ENCODE results near the gene KNSTRN.

KNSTRN gene, protein sequence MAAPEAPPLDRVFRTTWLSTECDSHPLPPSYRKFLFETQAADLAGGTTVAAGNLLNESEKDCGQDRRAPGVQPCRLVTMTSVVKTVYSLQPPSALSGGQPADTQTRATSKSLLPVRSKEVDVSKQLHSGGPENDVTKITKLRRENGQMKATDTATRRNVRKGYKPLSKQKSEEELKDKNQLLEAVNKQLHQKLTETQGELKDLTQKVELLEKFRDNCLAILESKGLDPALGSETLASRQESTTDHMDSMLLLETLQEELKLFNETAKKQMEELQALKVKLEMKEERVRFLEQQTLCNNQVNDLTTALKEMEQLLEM

DNA sequence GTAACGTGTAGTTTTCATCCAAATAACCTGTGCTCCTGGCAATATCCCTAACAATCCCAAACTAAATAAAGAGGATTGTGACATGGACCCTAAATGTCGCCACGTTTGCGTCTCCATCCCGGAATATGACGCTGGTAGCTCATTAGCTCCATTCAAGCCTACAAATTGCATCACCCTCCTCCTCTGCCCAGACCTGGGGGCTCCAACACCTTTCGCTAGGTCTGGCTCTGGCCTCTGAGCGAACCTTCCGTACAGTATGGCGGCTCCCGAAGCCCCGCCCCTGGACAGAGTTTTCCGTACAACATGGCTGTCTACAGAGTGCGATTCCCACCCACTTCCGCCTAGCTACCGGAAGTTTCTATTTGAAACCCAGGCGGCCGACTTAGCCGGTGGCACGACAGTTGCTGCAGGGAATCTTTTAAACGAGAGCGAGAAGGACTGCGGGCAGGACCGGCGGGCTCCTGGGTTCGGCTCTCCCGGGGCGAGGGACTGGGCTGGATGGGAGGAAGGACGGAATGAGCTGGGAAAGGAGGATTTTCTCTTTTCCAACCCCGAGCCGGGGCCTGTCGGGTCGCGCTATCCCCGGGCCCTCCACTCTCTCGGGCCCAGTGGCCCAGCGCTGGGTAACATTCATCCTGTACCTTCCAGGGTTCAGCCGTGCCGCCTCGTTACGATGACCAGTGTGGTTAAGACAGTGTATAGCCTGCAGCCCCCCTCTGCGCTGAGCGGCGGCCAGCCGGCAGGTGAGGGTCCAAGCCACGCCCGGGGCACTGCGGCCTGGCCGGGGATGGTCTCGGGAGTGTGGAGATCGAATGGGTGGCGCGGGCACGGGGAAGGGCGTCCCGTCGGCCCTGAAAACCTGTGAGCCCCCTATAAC, at the start of gene KNSTRN:
TSS of gene KNSTRN (plus strand) at position 142 of the 877 bp plus-strand sequence. CDS start at position 257, 115 bp downstream.
- peak within 1 kb of the TSS; percentile 66 for H3K9ac ChIP-seq (ENCODE audit: low read length)
- no peaks in the 10 kb centered on the region for H3F3A ChIP-seq (ENCODE audit: insufficient read depth, low read length)
- no peaks in the 10 kb centered on the region for H4K20me1 ChIP-seq (ENCODE audit: insufficient read depth, low read length)
- no peaks in the 10 kb centered on the region for H3K4me1 ChIP-seq (ENCODE audit: low read length)
- no peak within 1 kb of the TSS for H3K27ac ChIP-seq (ENCODE audit: low read length)
- TF ChIP-seq EZH2 (optimal IDR thresholded peaks at IDR 0.05; ENCODE audit: low read depth, low read length) (no peak), EZH2phosphoT487 (IDR thresholded peaks at IDR 0.05; ENCODE audit: low read length) (no peak)
- TF ChIP-seq, protein P1, sequence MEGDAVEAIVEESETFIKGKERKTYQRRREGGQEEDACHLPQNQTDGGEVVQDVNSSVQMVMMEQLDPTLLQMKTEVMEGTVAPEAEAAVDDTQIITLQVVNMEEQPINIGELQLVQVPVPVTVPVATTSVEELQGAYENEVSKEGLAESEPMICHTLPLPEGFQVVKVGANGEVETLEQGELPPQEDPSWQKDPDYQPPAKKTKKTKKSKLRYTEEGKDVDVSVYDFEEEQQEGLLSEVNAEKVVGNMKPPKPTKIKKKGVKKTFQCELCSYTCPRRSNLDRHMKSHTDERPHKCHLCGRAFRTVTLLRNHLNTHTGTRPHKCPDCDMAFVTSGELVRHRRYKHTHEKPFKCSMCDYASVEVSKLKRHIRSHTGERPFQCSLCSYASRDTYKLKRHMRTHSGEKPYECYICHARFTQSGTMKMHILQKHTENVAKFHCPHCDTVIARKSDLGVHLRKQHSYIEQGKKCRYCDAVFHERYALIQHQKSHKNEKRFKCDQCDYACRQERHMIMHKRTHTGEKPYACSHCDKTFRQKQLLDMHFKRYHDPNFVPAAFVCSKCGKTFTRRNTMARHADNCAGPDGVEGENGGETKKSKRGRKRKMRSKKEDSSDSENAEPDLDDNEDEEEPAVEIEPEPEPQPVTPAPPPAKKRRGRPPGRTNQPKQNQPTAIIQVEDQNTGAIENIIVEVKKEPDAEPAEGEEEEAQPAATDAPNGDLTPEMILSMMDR (IDR thresholded peaks at IDR 0.05; ENCODE audit: low read length), result no peak
- no peaks in the 10 kb centered on the region for H3K36me3 ChIP-seq (replicated peaks; ENCODE audit: insufficient read depth, low read length)
- H3K4me2 ChIP-seq (ENCODE audit: low read depth, low read length), result peak within 1 kb of the TSS; percentile 52
- peaks cover 30% of the 10 kb centered on the region for H3K79me2 ChIP-seq (ENCODE audit: low read length)
- peak; percentile 97 for DNase-seq
- H3K9me2 ChIP-seq (replicated peaks; ENCODE audit: insufficient read depth, low read length), result no peaks in the 10 kb centered on the region
- no peaks in the 10 kb centered on the region for H3K27me3 ChIP-seq (replicated peaks; ENCODE audit: insufficient read depth, low read length)
- peak within 1 kb of the TSS; percentile 86 for H2AFZ ChIP-seq (ENCODE audit: low read length)
- H3K4me3 ChIP-seq (ENCODE audit: low read length), result peak within 1 kb of the TSS; percentile 80
- no peaks in the 10 kb centered on the region for H3K9me3 ChIP-seq (replicated peaks; ENCODE audit: insufficient read depth, low read length)

DNA sequence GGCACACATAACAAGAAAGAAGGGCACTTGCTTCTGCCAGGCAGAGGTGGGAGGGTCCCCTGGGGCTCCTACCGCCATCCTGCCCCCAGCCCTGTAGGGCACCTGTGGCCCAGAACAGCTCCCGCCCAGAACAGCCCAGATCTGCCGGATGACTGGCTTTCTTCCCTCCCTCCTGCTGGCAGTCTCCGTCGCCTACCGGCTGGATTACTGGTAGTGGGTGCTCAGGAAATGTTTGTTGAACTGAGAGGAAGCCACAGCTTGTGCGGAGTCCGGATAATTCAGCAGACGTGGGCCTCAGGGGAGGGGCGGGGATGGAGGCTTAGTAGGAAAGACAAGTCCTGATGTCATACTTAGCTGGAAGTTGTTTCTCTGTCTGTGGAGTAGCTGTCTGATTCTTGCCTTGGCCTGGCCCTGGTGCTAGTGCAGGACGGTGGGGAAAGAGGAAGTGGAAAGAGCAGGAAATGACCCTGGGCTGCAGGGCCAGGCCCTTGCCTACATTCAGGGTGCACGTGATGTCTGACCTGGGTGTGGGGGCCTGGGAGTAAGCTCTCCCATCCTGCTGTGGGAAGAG, 48.5 kb upstream of the KNSTRN start:
- Histone ChIP-seq H3K36me3 (replicated peaks; ENCODE audit: insufficient read depth, low read length) (no peaks in the 10 kb centered on the region), H3K27ac (ENCODE audit: low read length) (no peak overlapping the region), H3K27me3 (replicated peaks; ENCODE audit: insufficient read depth, low read length) (no peaks in the 10 kb centered on the region), H3K4me1 (ENCODE audit: low read length) (peaks cover 25% of the 10 kb centered on the region), H3K9me2 (replicated peaks; ENCODE audit: insufficient read depth, low read length) (no peaks in the 10 kb centered on the region), H3K79me2 (ENCODE audit: low read length) (peaks cover 9% of the 10 kb centered on the region; the same call in 1 of the 2 replicates), H2AFZ (ENCODE audit: low read length) (no peak overlapping the region), H3F3A (ENCODE audit: insufficient read depth, low read length) (peaks cover 5% of the 10 kb centered on the region), H4K20me1 (ENCODE audit: insufficient read depth, low read length) (no peaks in the 10 kb centered on the region), H3K9me3 (replicated peaks; ENCODE audit: insufficient read depth, low read length) (no peaks in the 10 kb centered on the region), H3K4me2 (ENCODE audit: low read depth, low read length) (no peak overlapping the region), H3K9ac (ENCODE audit: low read length) (no peak overlapping the region), H3K4me3 (ENCODE audit: low read length) (no peak overlapping the region)
- no peak for DNase-seq
- no peak for TF ChIP-seq EZH2 (optimal IDR thresholded peaks at IDR 0.05; ENCODE audit: low read depth, low read length)
- TF ChIP-seq, protein P1 (IDR thresholded peaks at IDR 0.05; ENCODE audit: low read length), result no peak
- TF ChIP-seq EZH2phosphoT487 (IDR thresholded peaks at IDR 0.05; ENCODE audit: low read length), result no peak

DNA sequence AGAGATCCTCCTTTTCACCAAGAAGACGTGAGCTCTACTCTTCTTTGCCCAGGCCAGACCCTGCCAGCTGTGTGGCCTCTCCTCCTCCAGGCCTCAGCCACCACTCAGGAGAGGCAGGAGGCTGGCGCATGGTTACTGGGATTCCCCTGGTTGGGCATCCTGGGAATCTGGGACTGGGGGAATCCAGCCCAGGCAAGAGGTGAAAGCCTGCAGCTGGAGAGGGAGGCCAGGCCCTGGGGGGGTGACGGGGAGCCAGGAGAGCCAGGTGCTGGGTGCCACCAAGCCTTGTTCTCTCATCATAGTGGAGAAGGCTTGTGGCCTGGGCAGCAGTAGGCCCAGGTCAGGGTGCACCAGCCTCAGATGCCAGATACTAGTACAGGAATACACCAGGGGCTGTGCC, 48.0 kb upstream of the KNSTRN start:
- Histone ChIP-seq H3K4me2 (ENCODE audit: low read depth, low read length) (no peak overlapping the region), H2AFZ (ENCODE audit: low read length) (no peak overlapping the region), H3K4me3 (ENCODE audit: low read length) (no peak overlapping the region), H4K20me1 (ENCODE audit: insufficient read depth, low read length) (no peaks in the 10 kb centered on the region), H3K9me3 (replicated peaks; ENCODE audit: insufficient read depth, low read length) (no peaks in the 10 kb centered on the region), H3K36me3 (replicated peaks; ENCODE audit: insufficient read depth, low read length) (no peaks in the 10 kb centered on the region), H3K27me3 (replicated peaks; ENCODE audit: insufficient read depth, low read length) (no peaks in the 10 kb centered on the region), H3K9me2 (replicated peaks; ENCODE audit: insufficient read depth, low read length) (no peaks in the 10 kb centered on the region), H3K79me2 (ENCODE audit: low read length) (peaks cover 6% of the 10 kb centered on the region; the same call in 1 of the 2 replicates), H3F3A (ENCODE audit: insufficient read depth, low read length) (no peaks in the 10 kb centered on the region), H3K4me1 (ENCODE audit: low read length) (peaks cover 20% of the 10 kb centered on the region), H3K27ac (ENCODE audit: low read length) (no peak overlapping the region), H3K9ac (ENCODE audit: low read length) (no peak overlapping the region)
- DNase-seq, result no peak
- TF ChIP-seq, protein P1 (IDR thresholded peaks at IDR 0.05; ENCODE audit: low read length), result no peak
- TF ChIP-seq EZH2phosphoT487 (IDR thresholded peaks at IDR 0.05; ENCODE audit: low read length) (no peak), EZH2 (optimal IDR thresholded peaks at IDR 0.05; ENCODE audit: low read depth, low read length) (no peak)

Data from MM.1S (cell line).